HepG2 (cell line): ENCODE results near the gene SNRPD1. TPM values are rescaled to one million over a fixed set of nuclear protein-coding genes. Genes with fewer than 3 reads are reported as not detected.
"Not testable (repeated sequence)": the region's sequence is repeated elsewhere in the genome, so short reads cannot be mapped to it uniquely, and the experiment has no call there.

Experiments used
- ATAC-seq: fragments of 200-7000 bp; cut with Tn5 transposase; 3 replicates; pipeline ENCODE4 v1.9.1; 2020; ENCODE audit warnings: mild to moderate bottlenecking, moderate library complexity
- BruUV-seq: library from RNA; stranded (reverse); fragments of 400-500 nt; replicated peaks from 2 replicates; lab custom pipeline; 2021; lab: Mats Ljungman, UMichigan
- CTCF ChIA-PET: fragments of 300-600 bp; formaldehyde crosslinking; extraction: SDS; loops from one replicate; lab custom pipeline; 2021; ENCODE audit warnings: low total read pairs, inconsistent platforms, low intra/inter-chr PET ratio; lab: Yijun Ruan, JAX
- POLR2A ChIA-PET: fragments of 350-600 bp; sonication (Branson Sonifier 250); formaldehyde crosslinking; loops from one replicate; lab custom pipeline; 2020; ENCODE audit warnings: antibody characterized with exemption, inconsistent platforms; lab: Yijun Ruan, JAX
- DNase-seq: peaks from one replicate; pipeline ENCODE4 v3.0.0-alpha.2; 2015; ENCODE audit warnings: low spot score
- FAIRE-seq: peaks from 3 replicates; lab custom pipeline; 2011; peaks lifted over from hg19 to GRCh38; lab: Jason Lieb, UNC
- H2AFZ ChIP-seq: one replicate; pipeline ENCODE4 v1.6.1; 2011; ENCODE audit warnings: low read length, inconsistent platforms
- H3K27ac ChIP-seq: fragments of 300-600 bp; 3 replicates; pipeline ENCODE4 v1.8.0; 2011; ENCODE audit warnings: mixed run types, mild to moderate bottlenecking, mixed read lengths, low read length, inconsistent platforms; ENCODE audit not compliant: insufficient read depth; ENCODE audit errors: extremely low read length
- H3K27me3 ChIP-seq, 2 experiments: fragments of 200-600 bp in 1 of 2; 2 replicates in 1 of 2; 3 replicates in 1 of 2; pipeline versions ENCODE4 v1.6.0 to v1.8.0; 2011; ENCODE audit warnings: low read length in 2 of 2, mild to moderate bottlenecking in 2 of 2, moderate library complexity in 2 of 2, inconsistent platforms in 1 of 2; ENCODE audit not compliant: insufficient read depth in 2 of 2, control insufficient read depth in 1 of 2
- H3K36me3 ChIP-seq, 2 experiments: fragments of 200-600 bp in 1 of 2; replicated peaks in 1 of 2; 2 replicates in 1 of 2; 3 replicates in 1 of 2; pipeline versions ENCODE4 v1.5.1 to v1.8.0; 2011; ENCODE audit warnings: low read length in 2 of 2, inconsistent platforms in 1 of 2; ENCODE audit not compliant: insufficient read depth in 2 of 2, control insufficient read depth in 1 of 2
- H3K4me1 ChIP-seq: 2 replicates; pipeline ENCODE4 v1.5.1; 2012; ENCODE audit warnings: low read length, inconsistent platforms; ENCODE audit not compliant: insufficient read depth
- H3K4me2 ChIP-seq: 2 replicates; pipeline ENCODE4 v1.6.0; 2011; ENCODE audit warnings: low read depth, low read length, inconsistent platforms
- H3K4me3 ChIP-seq, 3 experiments: fragments of 200-600 bp in 1 of 3; sonication (generic), shearing (Covaris generic) in 1 of 3; replicated peaks in 1 of 3; 2 replicates each; pipeline ENCODE4 v1.5.1; 2011 to 2016; ENCODE audit warnings: low read length in 3 of 3, inconsistent platforms in 2 of 3, low read depth in 2 of 3, mild to moderate bottlenecking in 2 of 3, control low read depth in 1 of 3, mixed read lengths in 1 of 3; ENCODE audit not compliant: insufficient read depth in 1 of 3
- H3K79me2 ChIP-seq: one replicate; pipeline ENCODE4 v1.6.1; 2011; ENCODE audit warnings: low read length, inconsistent platforms; ENCODE audit not compliant: insufficient read depth
- H3K9ac ChIP-seq: 2 replicates; pipeline ENCODE4 v1.6.0; 2011; ENCODE audit warnings: mild to moderate bottlenecking, low read depth, low read length, inconsistent platforms; ENCODE audit not compliant: insufficient read depth
- H3K9me3 ChIP-seq: 2 replicates; pipeline ENCODE4 v1.5.1; 2012; ENCODE audit warnings: mild to moderate bottlenecking, low read length
- H4K20me1 ChIP-seq: 2 replicates; pipeline ENCODE4 v1.6.0; 2011; ENCODE audit warnings: inconsistent platforms, mild to moderate bottlenecking, low read length, moderate library complexity; ENCODE audit not compliant: insufficient read depth
- EED ChIP-seq: sonication (generic); formaldehyde crosslinking; IDR thresholded peaks from 2 replicates; pipeline ENCODE4 v1.5.0; 2020; ENCODE audit warnings: mild to moderate bottlenecking, missing genetic modification reagents
- FOSL2 ChIP-seq: sonication (generic); formaldehyde crosslinking; IDR thresholded peaks from 2 replicates; pipeline ENCODE4 v1.4.0; 2020; ENCODE audit warnings: missing genetic modification reagents
- FOXA3 ChIP-seq: IDR thresholded peaks from 2 replicates; pipeline ENCODE4 v1.6.1; 2016; ENCODE audit warnings: missing genetic modification reagents, missing compliant biosample characterization
- TFDP1 ChIP-seq: IDR thresholded peaks from 2 replicates; pipeline ENCODE4 v1.6.1; 2016; ENCODE audit warnings: missing compliant biosample characterization, missing genetic modification reagents, borderline replicate concordance
- ZNF576 ChIP-seq: sonication (generic); formaldehyde crosslinking; IDR thresholded peaks from 2 replicates; pipeline ENCODE4 v1.4.0; 2020; ENCODE audit warnings: mild to moderate bottlenecking, missing genetic modification reagents
- WGBS: methylation state at CpG from one replicate; pipeline ENCODE4 v1.1.6; 2017; ENCODE audit warnings: low lambda C conversion rate; 5-methylcytosine and 5-hydroxymethylcytosine counted together
- in situ Hi-C: cut with HindIII; loops from 2 replicates; pipeline ENCODE4 v1.10.0; 2017; ENCODE audit warnings: low pct_unique_long_range_greater_than_20kb; ENCODE audit not compliant: extremely low pct_ligation_motif_present
- intact Hi-C: fragments of 100-400 bp; cut with micrococcal nuclease; formaldehyde crosslinking; loops from one replicate; pipeline ENCODE4 v1.10.0; 2022; ENCODE audit not compliant: unreplicated experiment
- polyA plus RNA-seq, 8 experiments: library from polyadenylated mRNA; depleted of rRNA in 3 of 8; stranded (reverse) in 7 of 8; unstranded in 1 of 8; fragments of >200 nt; fragmentation: Illumina TruSeq in 4 of 8; extraction: Trizol in 4 of 8; gene quantifications; 2 replicates each; pipeline versions ENCODE4 v1.2.1 to v1.2.3, GENCODE V29; 2011 to 2016; ENCODE audit warnings: low read depth in 4 of 8, missing spikeins in 1 of 8, mixed read lengths in 1 of 8; ENCODE audit not compliant: insufficient read depth in 1 of 8
- total RNA-seq, 5 experiments: library from RNA; depleted of rRNA; stranded (reverse); fragments of >200 nt; fragmentation: Illumina TruSeq; extraction: Trizol; gene quantifications; 2 replicates each; pipeline ENCODE4 v1.2.3, GENCODE V29; 2016; ENCODE audit warnings: low read depth in 1 of 5

The SNRPD1 gene
- total and polyA plus RNA-seq, 2 of the 13 experiments (the other 11 are each of a cell fraction or from before 2014, with no cell fraction given), result 22.7 to 275 TPM

- intact Hi-C loops, result no loop called here
- in situ Hi-C loops, result no loop called here
- peaks cover 0 to 3% of the 10 kb centered on the region in 2 experiments; a peak in 1 of 5 replicates for H3K36me3 ChIP-seq
- 92% methylated on average over 1 of the region's 3 CpGs for WGBS
- ChIA-PET CTCF (no interaction called here), POLR2A (no interaction called here)
- 0 out of 2 replicates have a peak, but pooled peaks cover 12% of the 10 kb centered on the region for H3K4me1 ChIP-seq
- H3K9me3 ChIP-seq, result no peaks in the 10 kb centered on the region
- TF ChIP-seq FOXA3 (CRISPR knock-in tag) (no peak), ZNF576 (no peak), TFDP1 (CRISPR knock-in tag) (no peak), EED (CRISPR knock-in tag) (no peak)
- no peaks in the 10 kb centered on the region for H3K27me3 ChIP-seq
- H3K4me3 ChIP-seq, result no peak overlapping the region
- FAIRE-seq (no peak), ATAC-seq (no peak), DNase-seq (peak; percentile 14)
- no peak overlapping the region for H3K9ac ChIP-seq
- H3K79me2 ChIP-seq, result no peaks in the 10 kb centered on the region
- no TSS peak for BruUV-seq
- no peak overlapping the region for H3K27ac ChIP-seq
- no peaks in the 10 kb centered on the region for H4K20me1 ChIP-seq
- H3K4me2 ChIP-seq, result no peak overlapping the region
- H2AFZ ChIP-seq, result no peak overlapping the region
Measured at GRCh38 chr18:21672521-21673267, 60.6 kb downstream of the SNRPD1 start.

GRCh38 chr18:21675354-21675753, 63.2 kb downstream of the SNRPD1 start:
- BruUV-seq, H3K27me3 ChIP-seq, FAIRE-seq, H3K4me2 ChIP-seq, H3K36me3 ChIP-seq, H3K9ac ChIP-seq, H3K9me3 ChIP-seq, in situ Hi-C loops, intact Hi-C loops, DNase-seq, H3K79me2 ChIP-seq, H3K27ac ChIP-seq, H2AFZ ChIP-seq, H4K20me1 ChIP-seq, CTCF ChIA-PET, ATAC-seq, H3K4me3 ChIP-seq: not testable (repeated sequence)
- TF ChIP-seq FOSL2 (CRISPR knock-in tag), result peak; percentile 62
- 0 out of 2 replicates have a peak, but pooled peaks cover 12% of the 10 kb centered on the region for H3K4me1 ChIP-seq
- POLR2A ChIA-PET, result interaction anchor here (1.3 kb wide), 1 partner anchor 11 kb away, joined by 3 read pairs; no protein-coding TSS in a partner anchor
- 92% methylated on average over 8 of the region's 8 CpGs for WGBS
